Stimulated activated CD4-positive, alpha-beta T cell treated with anti-CD3 and anti-CD28 coated beads, Interleukin-2, amount 100 ng/mL, for 24 hours (primary cell): ENCODE results near the gene DCX.
"Not testable (repeated sequence)": the region's sequence is repeated elsewhere in the genome, so short reads cannot be mapped to it uniquely, and the experiment has no call there.

Experiments
- DNase-seq, 2 donors: peaks; one replicate each; pipeline ENCODE4 v3.0.0-alpha.2; 2020

The DCX gene

GRCh38 chrX:111365770-111366325, 46.1 kb downstream of the DCX start:
- DNase-seq, result no peak

GRCh38 chrX:111363741-111364140, 48.3 kb downstream of the DCX start:
- no peak for DNase-seq

DNA sequence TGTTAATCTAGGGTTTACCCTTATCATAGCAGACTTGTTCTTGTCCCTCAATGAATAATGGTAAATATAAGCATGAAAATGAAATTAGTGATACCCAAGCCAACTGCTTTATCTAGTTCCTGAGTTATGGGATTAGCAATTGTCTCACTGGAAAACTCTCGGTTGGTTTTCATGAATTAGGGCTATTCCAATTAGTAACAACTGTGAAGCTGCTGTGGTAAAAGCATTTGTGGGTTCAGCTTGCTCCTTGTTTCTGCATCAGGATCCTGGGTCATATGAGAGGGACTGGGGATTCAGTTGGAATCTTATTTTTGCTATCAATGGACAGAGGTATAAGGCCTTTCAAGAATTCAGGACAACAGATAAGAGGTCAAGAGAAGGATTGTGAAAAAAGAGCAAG, 50.2 kb downstream of the DCX start:
- no peak for DNase-seq

- DNase-seq, result no peak
These were observed 51.2 kb downstream of the DCX start for GRCh38 chrX:111360839-111361238.

GRCh38 chrX:111355523-111356115, 56.4 kb downstream of the DCX start:
- DNase-seq, result no peak

GRCh38 chrX:111354496-111354895, 57.5 kb downstream of the DCX start:
- DNase-seq, result no peak

GRCh38 chrX:111353793-111354192, 58.2 kb downstream of the DCX start:
- DNase-seq, result no peak

DNA sequence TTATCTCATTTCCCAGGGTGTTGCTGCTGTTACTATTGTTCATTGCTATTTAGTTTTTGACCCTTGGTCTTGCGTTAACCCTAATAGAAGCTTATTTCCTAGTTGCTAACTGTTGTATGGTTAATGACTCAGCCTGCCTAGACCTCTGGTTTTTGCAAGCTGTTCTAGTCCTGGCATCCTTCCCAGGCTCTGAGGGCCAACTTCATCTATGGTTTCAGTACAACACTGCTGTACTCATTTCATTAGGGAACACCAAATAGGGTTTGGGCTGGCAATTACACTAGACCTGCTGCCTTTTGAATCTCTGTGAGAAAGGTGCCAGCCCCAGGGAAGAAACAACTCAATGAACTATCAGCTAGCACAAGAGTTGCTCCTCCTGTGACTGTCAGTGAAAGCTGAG, 59.6 kb downstream of the DCX start:
- DNase-seq, result no peak

DNA sequence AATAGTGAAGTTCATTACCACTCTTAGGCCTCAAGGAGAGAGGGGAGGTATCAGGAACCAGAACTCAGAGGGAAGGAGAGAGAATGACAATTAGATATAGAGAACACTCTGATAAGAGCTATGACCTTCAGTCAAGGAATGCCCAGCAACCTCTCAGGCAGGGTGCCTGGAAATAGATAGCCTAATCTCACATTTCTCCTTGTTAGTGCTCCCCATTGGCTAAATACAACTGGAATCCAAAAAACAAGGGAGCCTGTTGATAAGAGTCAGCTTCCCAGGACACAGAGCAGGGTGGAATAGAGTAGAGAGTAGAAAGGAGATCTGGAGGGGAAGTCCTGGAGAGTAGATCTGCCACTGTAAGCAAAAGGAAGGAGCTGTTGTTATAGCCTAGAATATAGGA, 62.1 kb downstream of the DCX start:
- no peak for DNase-seq

GRCh38 chrX:111349101-111349500, 62.9 kb downstream of the DCX start:
- no peak for DNase-seq

DNA sequence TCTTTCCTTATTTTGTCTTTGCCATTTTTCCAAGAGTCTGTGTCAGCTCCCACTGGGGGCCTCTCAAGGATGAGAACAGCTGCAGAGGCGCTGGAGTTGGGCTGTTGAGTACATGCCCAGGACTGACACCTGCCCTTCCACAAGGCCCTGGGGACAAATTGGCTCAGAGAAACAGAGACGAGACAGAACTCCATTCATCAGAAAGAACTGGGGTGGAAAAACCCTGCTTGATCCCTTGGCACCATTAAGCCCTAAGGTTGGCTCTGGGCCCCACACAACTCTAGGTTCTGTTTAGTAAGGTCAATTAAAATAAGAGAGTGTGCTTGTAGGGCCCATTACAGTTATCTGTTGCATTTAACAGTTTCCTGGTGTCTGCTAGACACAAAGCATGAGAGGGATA, 63.6 kb downstream of the DCX start:
- no peak for DNase-seq

- DNase-seq, result not testable (repeated sequence)
These were observed 65.8 kb downstream of the DCX start for GRCh38 chrX:111346150-111346549.

GRCh38 chrX:111340054-111340453, 71.9 kb downstream of the DCX start:
- no peak for DNase-seq

DNA sequence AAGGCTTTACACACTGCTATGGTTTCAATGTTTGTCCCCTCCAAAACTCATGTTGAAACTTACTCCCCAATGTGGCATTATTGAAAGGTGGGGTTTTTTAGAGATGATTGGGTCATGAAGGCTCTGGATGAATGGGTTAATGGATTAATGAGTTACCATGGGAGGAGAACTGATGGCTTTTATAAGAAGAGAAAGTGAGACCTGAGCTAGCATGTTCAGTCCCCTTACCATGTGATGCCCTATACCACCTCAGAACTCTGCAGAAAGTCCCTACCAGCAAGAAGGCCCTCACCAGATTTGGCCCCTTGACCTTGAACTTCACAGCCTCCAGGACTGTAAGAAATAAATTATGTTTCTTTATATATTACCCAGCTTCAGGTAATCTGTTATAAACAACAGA, 72.8 kb downstream of the DCX start:
- no peak for DNase-seq

- no peak for DNase-seq
These were observed 73.8 kb downstream of the DCX start for GRCh38 chrX:111338095-111338698.

GRCh38 chrX:111337067-111337637, 74.8 kb downstream of the DCX start:
- DNase-seq, result no peak

- DNase-seq, result no peak
These were observed 75.9 kb downstream of the DCX start for GRCh38 chrX:111336141-111336540.

DNA sequence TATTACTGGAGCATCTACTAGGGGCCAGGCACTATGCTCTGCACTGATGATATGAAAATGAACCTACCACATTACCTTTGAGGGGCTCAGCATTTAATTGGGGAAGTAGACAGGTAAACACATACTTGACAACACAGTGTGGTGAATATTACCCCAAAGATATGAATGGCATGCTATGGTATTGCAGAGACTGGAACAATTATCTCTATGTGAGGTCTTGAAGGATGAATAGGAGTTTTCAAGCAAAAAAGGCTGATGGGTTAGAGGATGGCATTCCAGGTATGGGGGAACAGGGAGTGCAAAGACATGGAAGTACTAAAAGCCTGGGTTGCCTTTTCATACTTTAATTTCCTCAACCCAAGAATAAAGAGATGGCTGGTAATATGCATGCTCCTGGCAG, 82.6 kb downstream of the DCX start:
- no peak for DNase-seq

GRCh38 chrX:111328858-111329257, 83.1 kb downstream of the DCX start:
- no peak for DNase-seq

- DNase-seq, result no peak
These were observed 89.6 kb downstream of the DCX start for GRCh38 chrX:111322231-111322855.

DNA sequence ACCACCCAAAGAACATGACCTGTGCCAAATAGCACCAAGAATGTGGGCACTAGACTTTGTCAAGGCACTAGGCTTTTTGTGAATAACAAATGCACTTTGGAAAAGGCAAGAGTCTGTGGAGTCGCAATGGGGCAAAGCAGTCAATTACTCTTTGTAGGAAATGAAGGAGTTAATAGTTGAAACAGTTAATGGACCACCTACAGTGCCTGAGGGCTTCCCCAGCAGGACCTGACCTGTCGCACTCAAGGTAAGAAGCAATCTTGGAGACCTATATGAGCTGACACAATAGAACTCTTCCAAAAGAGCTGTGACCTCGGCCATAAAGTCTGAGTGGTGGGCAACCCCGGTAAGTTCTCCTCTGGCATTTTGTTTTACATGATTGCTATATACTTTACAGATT, 92.5 kb downstream of the DCX start:
- DNase-seq, result no peak

DNA sequence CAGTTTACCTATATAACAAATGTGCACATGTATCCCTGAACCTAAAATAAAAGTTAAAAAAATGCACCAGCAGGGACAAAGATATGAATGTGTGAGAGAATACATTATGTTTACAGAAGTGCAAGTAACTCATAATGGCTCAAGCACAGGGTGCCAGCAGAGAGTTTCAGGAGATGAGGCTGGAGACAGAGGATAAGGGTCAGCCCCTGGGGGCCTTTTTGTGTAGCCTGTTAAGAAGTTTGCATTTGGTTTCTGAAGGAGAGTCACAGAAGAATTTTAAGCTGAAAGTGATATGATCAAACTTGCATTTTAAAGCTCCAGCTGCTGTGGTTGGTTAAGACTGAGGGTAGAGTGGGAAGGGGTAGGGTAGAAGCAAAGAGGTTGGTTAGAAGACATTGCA, 93.1 kb downstream of the DCX start:
- no peak for DNase-seq

DNA sequence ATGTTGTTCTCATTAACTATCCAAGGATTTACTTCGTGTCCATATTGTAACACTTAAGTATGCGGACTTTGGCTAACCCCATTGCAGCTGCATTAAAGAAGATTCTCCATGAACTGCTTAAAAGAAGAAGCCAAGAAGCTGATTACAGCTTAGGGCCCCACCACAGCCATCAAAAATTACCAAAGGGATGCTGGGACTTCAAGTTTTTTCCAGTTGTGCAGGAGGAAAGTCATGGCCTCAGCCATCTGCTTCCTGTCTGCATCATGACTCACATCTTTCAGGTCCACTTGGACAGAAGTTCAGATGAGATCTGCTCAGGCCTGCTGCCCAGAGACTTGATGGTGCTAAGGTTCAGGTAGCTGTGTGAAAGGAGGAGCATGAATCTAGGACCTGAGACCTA, 102.9 kb downstream of the DCX start:
- DNase-seq, result no peak

DNA sequence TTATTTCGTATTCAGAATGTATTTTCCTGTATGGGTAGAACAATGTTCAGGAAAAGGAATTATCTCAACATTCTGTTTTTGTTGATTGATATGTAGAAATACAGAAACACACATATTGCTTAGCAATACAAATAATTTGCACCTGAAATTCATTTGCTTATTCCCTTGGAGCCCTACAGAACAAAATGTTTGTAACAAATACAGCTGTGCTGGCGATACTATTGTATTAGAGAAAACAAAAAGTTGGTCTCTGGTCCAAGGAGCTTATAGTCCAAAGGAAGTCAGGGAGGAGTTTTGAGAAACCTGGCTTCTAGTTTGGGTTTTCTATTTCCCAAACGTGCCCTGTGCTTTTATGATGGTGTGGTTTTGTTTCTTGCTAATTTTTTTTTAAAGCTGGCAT, 104.0 kb downstream of the DCX start:
- no peak for DNase-seq
